ENCODE data around the gene POLR1A.

POLR1A gene

DNA sequence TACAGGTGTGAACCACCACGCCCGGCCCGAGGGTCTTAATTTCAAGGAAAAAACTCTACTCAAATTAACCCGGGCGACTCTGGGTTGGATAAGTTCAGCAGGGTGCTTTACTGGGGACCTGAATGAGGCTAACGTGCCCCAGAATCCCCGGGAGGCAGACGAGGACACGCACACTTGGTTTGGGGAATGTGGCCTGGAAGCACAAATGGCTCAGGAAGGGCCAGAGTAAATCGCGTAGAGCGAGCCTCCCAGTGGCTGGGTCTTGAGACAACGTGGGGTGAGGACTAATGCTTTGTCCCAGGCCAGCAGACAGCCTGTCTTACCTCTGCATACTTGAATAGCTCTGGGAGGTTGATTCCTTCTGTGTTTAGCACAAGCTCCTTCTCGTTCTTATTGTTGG, 75.8 kb downstream of the POLR1A start:
- TF ChIP-seq, protein P1, sequence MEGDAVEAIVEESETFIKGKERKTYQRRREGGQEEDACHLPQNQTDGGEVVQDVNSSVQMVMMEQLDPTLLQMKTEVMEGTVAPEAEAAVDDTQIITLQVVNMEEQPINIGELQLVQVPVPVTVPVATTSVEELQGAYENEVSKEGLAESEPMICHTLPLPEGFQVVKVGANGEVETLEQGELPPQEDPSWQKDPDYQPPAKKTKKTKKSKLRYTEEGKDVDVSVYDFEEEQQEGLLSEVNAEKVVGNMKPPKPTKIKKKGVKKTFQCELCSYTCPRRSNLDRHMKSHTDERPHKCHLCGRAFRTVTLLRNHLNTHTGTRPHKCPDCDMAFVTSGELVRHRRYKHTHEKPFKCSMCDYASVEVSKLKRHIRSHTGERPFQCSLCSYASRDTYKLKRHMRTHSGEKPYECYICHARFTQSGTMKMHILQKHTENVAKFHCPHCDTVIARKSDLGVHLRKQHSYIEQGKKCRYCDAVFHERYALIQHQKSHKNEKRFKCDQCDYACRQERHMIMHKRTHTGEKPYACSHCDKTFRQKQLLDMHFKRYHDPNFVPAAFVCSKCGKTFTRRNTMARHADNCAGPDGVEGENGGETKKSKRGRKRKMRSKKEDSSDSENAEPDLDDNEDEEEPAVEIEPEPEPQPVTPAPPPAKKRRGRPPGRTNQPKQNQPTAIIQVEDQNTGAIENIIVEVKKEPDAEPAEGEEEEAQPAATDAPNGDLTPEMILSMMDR (IDR thresholded peaks at IDR 0.05; ENCODE audit: insufficient read depth, low read length, poor library complexity, severe bottlenecking): no peak
- no peaks in the 10 kb centered on the region for H3K27me3 ChIP-seq (replicated peaks; ENCODE audit: control insufficient read depth, insufficient read depth, low read length)
- peaks cover 42% of the 10 kb centered on the region for H3K36me3 ChIP-seq (ENCODE audit: control insufficient read depth, insufficient read depth, low read length)
- no peak overlapping the region for H3K4me3 ChIP-seq (replicated peaks; ENCODE audit: low read depth, low read length)
- no peak for DNase-seq (ENCODE audit: extremely low read depth, insufficient read length)

DNA sequence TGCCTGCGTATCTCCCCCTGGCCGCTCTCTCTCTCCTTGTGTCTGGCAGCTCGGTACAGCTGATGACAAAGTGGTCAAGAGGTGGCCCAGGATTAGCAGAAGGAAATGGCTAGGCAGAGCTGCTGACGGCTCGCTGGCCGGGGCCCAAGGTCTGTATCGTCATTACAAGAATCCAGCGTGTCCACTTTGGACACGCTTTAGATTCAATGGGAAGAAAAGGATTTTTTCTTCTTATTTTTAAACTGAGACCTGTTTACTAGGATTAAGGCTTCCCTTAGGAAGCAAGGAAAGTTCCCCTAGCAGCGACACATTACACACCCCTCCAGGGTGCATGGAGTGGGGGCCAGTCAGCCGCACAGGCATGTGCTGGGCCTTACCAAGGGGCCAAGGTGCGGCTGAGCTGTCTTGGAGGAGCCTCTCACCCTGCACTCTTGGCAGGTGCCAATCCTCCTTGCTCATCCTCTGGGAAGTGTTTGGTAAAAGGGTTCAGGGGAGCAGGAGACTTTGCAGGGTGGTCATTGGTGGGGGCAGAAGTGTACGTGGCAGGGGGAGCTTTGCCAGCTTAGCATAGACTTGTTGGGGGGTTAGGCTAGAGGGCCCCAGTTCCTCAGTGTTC, 76.8 kb downstream of the POLR1A start:
- no peak for DNase-seq (ENCODE audit: extremely low read depth, insufficient read length)
- peaks cover 39% of the 10 kb centered on the region for H3K36me3 ChIP-seq (ENCODE audit: control insufficient read depth, insufficient read depth, low read length)
- TF ChIP-seq, protein P1 (IDR thresholded peaks at IDR 0.05; ENCODE audit: insufficient read depth, low read length, poor library complexity, severe bottlenecking): no peak

DNA sequence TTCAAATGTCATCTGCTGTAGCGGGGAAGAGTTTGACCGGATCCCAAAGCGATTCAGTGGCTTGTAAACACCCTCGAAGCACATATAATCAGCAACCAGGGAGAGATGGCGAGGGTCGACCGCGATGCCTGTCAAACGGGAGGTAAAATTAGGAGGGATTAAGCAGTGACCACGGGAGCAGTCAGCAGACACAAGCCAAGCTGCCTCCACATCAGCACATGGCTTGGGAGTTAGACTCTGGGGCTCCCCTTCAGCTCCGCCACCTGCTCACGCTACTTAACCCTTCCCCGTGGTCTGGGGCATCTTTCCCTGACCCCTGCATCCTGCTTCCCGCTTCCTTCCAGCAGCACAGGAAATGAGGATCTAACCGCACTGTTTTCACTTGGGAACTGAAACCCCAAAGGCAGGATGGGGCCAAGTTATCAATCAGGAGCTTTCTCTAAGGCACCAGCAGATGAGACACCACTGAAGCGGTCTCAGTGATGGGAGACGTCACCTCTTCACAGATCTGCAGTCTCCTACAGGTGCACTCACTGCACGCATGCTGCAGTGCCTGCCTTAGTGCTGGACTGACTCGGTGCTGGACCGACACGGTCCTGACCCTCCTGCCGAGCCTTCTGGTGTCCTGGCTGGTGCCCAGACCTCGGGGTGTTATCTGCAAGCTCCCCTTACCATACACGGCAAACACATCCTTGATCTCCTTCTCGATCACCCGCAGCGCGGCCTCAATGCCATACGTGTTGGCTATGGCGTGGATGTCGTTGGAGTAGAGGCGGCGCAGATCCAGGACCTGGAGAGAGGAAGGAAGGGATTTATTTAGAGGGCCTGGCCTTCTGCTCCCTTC, 77.5 kb downstream of the POLR1A start:
- Histone ChIP-seq H3K4me3 (replicated peaks; ENCODE audit: low read depth, low read length) (no peak overlapping the region), H3K27me3 (replicated peaks; ENCODE audit: control insufficient read depth, insufficient read depth, low read length) (no peaks in the 10 kb centered on the region), H3K36me3 (ENCODE audit: control insufficient read depth, insufficient read depth, low read length) (peaks cover 39% of the 10 kb centered on the region)
- DNase-seq (ENCODE audit: extremely low read depth, insufficient read length): no peak
- TF ChIP-seq, protein P1 (IDR thresholded peaks at IDR 0.05; ENCODE audit: insufficient read depth, low read length, poor library complexity, severe bottlenecking): no peak

More for the DNA sequence above, 76.8 kb downstream of the POLR1A start:
- no peak overlapping the region for H3K4me3 ChIP-seq (replicated peaks; ENCODE audit: low read depth, low read length)
- H3K27me3 ChIP-seq (replicated peaks; ENCODE audit: control insufficient read depth, insufficient read depth, low read length): no peaks in the 10 kb centered on the region

DNA sequence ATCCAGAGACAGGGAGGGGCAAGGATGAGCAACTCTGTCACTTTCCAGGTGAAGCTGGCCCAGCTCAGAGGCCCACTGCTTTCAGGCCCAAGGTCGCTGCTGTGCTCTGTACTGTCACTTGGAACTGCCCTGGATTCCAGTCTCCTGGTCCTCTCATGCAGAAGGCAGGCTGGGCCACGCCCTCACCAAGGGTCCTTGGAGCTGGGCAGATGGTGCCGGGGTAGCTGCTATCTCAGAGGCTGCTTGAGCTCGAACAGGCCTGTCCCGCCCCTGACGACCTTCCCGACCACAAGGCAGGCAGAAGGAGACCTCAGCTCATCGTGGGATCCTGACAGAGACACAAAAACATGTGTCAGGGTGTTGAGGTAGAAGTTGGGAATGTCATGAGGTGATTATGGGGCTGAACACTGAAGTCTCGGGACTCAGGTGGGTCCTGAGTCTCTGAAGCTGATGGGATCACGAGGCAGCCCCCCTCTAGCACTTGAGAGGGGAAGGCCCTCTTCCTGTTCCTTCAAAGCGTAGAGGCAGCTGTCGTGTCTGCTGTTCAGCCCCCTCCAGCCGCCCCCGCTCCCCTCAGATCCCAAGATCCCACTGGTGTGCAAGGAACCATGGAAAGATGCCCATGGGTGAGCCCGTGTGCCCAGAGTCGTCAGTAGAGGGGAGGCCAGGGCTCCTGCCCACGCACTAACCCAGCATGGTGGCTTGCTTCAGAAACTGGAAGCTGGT, 78.3 kb downstream of the POLR1A start:
- TF ChIP-seq, protein P1 (IDR thresholded peaks at IDR 0.05; ENCODE audit: insufficient read depth, low read length, poor library complexity, severe bottlenecking): no peak
- Histone ChIP-seq H3K36me3 (ENCODE audit: control insufficient read depth, insufficient read depth, low read length) (peaks cover 39% of the 10 kb centered on the region), H3K4me3 (replicated peaks; ENCODE audit: low read depth, low read length) (no peak overlapping the region), H3K27me3 (replicated peaks; ENCODE audit: control insufficient read depth, insufficient read depth, low read length) (no peaks in the 10 kb centered on the region)
- DNase-seq (ENCODE audit: extremely low read depth, insufficient read length): no peak

DNA sequence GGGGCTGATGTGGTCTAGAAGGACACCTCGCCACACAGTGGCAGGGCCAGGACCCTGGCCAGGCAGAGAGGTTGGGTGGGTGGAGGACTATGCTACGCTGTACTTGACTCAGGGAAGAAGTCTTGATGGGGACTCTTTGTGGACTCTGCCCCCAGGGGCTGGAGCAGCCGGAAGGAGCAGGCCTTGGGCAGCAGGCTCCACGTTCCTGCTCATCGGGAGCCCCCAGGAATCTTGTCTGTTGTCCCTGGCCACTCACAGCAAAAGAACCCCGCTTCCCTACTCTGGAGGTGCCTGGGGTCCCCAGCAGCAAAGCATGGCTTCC, 79.0 kb downstream of the POLR1A start:
- DNase-seq (ENCODE audit: extremely low read depth, insufficient read length): no peak
- Histone ChIP-seq H3K36me3 (ENCODE audit: control insufficient read depth, insufficient read depth, low read length) (peaks cover 34% of the 10 kb centered on the region), H3K27me3 (replicated peaks; ENCODE audit: control insufficient read depth, insufficient read depth, low read length) (no peaks in the 10 kb centered on the region), H3K4me3 (replicated peaks; ENCODE audit: low read depth, low read length) (no peak overlapping the region)
- TF ChIP-seq, protein P1 (IDR thresholded peaks at IDR 0.05; ENCODE audit: insufficient read depth, low read length, poor library complexity, severe bottlenecking): no peak
